Central memory CD4-positive, alpha-beta T cell (primary cell): ENCODE data around the gene CCDC60.
"Not testable (repeated sequence)": the region's sequence is repeated elsewhere in the genome, so short reads cannot be mapped to it uniquely, and the experiment has no call there.

Experiments used
- DNase-seq: peaks from one replicate; pipeline ENCODE4 v3.0.0; 2022

Gene CCDC60

GRCh38 chr12:119338593-119339363, 4.2 kb downstream of the CCDC60 start:
- DNase-seq, result no peak

GRCh38 chr12:119340578-119340977, 6.0 kb downstream of the CCDC60 start:
- no peak for DNase-seq

DNA sequence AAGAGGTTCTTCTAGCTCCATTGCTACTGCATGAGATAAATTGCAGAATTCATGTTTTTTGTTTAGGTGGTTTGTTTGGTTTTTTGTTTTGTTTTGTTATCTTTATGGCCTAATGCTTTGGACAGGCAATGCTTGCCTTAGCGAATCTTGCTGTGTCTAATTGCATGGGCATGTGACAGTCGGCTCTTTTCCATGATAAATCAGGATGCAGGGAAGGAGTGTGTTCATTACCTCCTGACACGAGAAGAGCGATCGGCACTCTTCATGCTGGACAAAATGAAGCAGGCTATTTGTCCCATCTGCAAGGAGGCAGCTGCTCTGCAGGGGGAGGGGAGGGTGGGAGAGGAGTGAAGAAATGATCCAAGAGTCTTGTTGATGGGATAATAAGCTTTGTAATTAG, 6.5 kb downstream of the CCDC60 start:
- DNase-seq, result no peak

DNA sequence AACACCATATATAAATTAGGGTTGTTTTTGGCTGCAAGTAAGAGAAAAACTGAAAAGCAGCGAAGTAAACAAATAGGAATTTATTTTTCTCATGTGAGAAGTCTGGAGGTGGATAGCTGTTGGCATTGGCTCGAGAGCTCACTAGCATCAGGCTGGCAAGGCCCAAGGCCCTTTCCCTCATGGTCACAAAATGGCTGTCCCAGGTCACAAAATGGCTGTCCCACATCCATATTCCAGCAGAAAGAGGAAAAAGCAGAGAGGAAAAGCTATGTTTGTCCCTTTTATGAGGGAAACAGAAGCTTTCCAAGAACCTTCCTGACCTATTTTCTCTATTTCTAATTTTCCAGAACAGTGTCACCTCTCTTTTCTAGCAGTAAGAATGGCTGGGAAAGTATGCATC, 7.5 kb downstream of the CCDC60 start:
- DNase-seq, result no peak

DNA sequence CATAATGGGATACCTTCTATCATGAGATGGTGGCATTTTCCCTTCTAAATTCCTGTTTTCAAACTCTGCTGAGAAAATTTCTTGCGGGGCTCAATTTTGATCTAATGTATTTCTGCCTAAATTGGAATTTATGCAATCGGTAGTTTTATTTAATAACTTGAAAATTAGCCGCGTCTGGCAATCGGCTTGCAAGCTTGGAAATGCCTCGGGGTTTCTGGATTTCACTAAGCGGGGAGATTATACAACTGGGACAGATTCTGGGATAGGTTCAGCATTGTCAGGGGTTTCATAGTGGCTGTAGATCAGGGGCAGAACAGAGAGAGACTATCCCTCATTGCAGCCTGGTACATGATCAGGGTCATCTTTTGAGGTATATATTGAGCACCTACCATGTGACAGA, 8.6 kb downstream of the CCDC60 start:
- DNase-seq, result no peak

DNA sequence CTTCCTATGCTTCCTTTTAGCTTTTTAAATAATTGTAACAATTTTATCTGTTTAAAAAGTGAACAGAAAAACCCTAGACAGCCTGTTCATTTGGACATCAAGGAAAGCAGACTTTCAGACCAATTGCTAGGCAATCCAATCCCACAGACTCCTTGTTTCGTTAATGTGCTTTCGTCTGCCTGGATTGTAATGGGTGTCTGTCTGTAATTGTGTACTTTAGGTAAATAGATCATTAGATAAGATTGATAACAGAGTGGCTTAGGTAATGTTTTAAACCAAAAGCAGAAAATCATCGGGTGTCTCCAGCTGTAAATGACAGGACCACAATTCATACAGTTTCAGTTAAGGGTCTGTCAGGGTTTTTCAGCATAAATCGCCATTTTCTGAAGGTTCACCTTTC, 19.6 kb downstream of the CCDC60 start:
- DNase-seq, result no peak

- DNase-seq, result not testable (repeated sequence)
Measured at GRCh38 chr12:119360366-119360765, 25.8 kb downstream of the CCDC60 start.

- DNase-seq, result no peak
Measured at GRCh38 chr12:119363037-119363436, 28.5 kb downstream of the CCDC60 start.

DNA sequence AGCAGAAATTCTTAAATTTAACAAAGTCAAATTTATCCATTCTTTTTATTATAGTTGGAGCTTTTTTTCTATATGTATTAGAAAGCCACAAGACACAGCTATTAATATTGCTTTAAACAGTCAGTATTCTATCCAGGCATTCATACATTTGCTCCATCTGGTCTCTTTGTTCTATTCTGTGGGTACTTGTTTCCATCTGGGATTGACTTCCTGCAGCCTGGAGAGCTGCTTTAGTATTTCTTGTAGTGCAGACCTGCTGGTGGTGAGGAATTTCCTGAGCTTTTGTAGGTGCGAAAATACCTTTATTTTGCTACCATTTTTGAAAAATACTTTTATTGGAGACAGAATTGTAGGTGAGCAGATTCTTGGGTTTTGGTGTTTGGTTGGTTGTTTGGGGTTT, 29.0 kb downstream of the CCDC60 start:
- DNase-seq, result no peak

- DNase-seq, result no peak
Measured at GRCh38 chr12:119365451-119365850, 30.9 kb downstream of the CCDC60 start.

DNA sequence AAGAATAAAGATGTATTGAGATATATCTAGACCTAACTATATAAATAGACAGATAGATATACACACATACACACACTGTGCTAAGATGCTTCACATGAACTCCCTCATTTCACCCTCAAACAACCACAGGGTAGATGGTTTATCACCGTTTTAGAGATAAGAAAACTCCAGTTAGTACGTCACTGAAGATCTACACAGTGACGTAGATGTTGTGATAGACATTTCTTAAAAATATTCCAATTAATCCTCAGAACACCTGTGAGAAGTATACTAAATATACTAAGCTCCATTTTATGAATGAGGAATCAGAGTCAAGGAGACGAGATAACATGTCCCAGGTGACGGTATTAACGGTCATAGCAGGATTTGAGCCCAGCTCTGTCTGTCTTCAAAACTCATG, 31.5 kb downstream of the CCDC60 start:
- no peak for DNase-seq

- no peak for DNase-seq
Measured at GRCh38 chr12:119369161-119369560, 34.6 kb downstream of the CCDC60 start.

DNA sequence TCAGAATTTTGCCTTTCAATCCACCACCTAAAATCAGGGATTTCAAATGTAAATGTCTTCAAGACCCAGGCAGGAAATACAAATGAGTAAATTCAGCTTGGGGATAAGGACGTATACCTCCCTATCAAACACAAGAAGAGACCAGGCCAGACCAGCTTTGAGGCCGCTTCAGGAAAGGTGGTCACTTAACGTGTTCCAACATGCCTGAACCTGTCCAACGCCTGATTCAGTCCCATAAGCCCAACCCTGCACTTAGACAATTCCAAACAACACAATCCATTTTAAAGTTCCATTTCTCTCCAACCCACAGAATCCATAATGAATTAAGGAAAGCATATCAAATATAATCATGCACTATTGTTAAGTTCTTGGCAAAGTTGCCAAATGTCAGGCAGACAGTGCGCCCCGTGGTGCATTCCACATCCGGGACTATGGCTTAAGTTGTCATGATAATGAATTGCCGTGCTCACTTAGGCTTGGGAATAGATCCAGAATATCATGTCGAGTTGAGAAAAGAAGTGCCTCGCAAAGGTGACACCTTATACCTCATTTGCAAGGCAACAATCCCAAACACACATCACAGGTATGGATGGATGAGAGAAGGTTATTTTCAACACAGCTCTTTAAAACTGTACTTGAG, 35.5 kb downstream of the CCDC60 start:
- no peak for DNase-seq

- no peak for DNase-seq
Measured at GRCh38 chr12:119372540-119372939, 38.0 kb downstream of the CCDC60 start.

- DNase-seq, result no peak
Measured at GRCh38 chr12:119373001-119373400, 38.5 kb downstream of the CCDC60 start.

DNA sequence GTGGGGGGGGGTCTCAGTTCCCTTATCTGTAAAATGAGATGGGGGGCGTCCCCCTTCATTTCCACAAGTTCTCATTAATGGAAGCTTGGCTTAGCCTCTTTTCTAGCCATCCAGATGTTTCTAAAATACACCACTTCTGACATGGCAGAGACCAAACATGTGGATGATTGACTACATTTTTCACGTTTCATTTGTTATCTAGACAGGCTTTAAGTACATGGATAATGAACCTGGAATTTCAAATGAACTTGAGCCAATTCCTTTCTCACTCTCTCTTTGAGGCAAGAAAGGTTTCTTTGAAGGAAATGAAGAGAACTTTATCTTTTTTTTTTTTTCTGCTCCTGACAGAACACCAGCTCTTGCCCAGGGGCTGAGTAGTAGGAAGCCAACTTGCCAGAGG, 39.1 kb downstream of the CCDC60 start:
- DNase-seq, result no peak

DNA sequence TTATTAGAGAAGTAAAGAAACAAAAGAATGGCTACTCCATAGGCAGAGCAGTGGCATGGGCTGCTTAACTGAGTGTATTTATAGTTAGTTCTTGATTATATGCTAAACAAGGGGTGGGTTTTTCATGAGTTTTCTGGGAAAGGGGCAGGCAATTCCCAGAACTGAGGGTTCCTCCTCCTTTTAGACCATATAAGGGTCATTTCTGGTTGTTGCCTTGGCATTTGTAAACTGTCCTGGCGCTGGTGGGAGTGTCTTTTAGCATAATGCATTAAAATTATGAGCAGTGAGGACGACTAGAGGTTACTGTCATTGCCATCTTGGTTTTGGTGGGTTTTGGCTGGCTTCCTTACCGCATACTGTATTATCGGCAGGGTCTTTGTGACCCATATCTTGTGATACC, 40.1 kb downstream of the CCDC60 start:
- DNase-seq, result no peak

DNA sequence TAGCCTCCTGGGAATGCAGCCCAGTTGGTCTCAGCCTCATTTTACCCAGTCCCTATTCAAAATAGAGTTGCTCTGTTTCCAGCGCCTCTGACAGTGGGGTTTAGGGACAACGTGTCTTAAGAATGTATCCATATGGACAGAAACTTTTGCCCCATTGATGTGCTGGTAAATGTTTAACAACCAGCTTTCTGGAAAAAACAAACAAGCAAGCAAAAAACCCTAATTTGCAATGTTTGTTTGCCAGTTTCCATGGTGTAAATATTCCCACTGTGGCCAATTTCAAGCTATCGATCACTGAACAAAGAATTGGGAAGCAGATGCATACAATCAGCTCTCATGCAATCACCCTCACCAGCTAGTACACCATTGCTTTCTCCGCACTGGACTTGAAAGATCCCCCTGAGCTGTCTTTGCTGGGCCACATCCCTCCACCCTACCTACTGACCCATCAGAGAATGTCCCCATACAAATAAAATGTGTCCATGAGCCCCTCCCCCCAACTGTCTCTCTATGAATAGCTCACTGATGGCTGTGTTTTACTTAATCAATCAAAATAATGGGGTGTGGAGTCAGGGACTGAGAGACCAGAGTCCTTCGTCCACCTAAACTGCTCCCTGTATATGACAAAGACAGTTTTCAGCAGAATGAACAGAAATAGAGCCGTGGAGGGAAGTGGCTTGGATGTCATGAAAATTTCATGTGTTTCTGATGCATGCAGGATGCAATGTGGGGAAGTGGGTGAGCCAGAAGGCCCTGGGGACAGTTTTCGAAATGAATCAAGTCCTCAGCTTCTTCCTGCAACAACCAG, 40.8 kb downstream of the CCDC60 start:
- no peak for DNase-seq

DNA sequence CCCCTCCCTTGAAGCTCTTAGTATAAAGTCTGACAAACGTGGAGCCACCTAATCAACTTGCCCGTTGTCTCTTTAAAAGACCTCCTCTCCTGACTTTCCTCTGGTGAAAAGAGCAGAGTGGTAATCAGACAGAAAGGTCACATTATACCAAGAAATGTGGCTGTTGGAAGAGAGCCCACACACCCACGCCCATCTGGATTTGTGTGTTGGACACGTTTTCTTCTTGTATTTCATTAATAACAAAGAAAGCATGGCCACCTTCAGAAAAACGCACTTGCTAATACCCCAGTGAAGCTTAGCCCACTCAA, 41.3 kb downstream of the CCDC60 start:
- no peak for DNase-seq

GRCh38 chr12:119378903-119379302, 44.4 kb downstream of the CCDC60 start:
- no peak for DNase-seq

- no peak for DNase-seq
Measured at GRCh38 chr12:119381471-119382235, 47.1 kb downstream of the CCDC60 start.

DNA sequence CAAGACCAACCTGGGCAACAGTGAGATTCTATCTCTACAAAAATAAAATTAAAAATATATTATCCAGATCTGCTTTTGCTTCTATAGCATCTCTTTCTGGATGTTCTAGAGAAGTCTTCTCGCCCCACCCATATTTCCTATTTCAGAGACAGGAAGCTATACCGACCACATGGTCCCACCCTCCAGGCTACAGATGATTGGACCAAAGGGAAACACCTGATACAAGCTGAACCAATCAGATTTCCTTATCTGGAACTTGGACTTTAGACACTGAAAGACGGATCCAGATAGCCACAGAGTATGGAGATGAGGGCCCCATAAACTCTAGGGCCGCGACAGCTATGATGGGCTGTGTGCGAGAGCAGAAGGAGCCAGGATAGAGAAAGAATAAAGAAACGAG, 48.7 kb downstream of the CCDC60 start:
- no peak for DNase-seq

GRCh38 chr12:119384340-119384739, 49.8 kb downstream of the CCDC60 start:
- DNase-seq, result no peak
